Lower lobe of right lung (tissue), 2 donors: ENCODE measurements around the gene JAM3. TPM values are rescaled to one million over a fixed set of nuclear protein-coding genes. Genes with fewer than 3 reads are reported as not detected.

Experiments used
- ATAC-seq, 2 donors: fragments of 200-7000 bp; cut with Tn5 transposase; one replicate each; pipeline ENCODE4 v1.9.1; 2020 to 2022; ENCODE audit warnings: mild to moderate bottlenecking in 2 of 2, moderate library complexity in 2 of 2
- DNase-seq: peaks from one replicate; pipeline ENCODE4 v3.0.0-alpha.2; 2020
- H3K27ac ChIP-seq: fragments of 200-600 bp; one replicate; pipeline ENCODE4 v1.8.0; 2022
- H3K27me3 ChIP-seq: fragments of 200-600 bp; one replicate; pipeline ENCODE4 v1.8.0; 2022; ENCODE audit warnings: low read depth
- H3K36me3 ChIP-seq: fragments of 200-600 bp; one replicate; pipeline ENCODE4 v1.8.0; 2022; ENCODE audit warnings: mild to moderate bottlenecking
- H3K4me1 ChIP-seq: fragments of 200-600 bp; one replicate; pipeline ENCODE4 v1.8.0; 2022
- H3K4me3 ChIP-seq: fragments of 200-600 bp; one replicate; pipeline ENCODE4 v1.8.0; 2022; ENCODE audit warnings: mild to moderate bottlenecking
- H3K9me3 ChIP-seq: fragments of 200-600 bp; one replicate; pipeline ENCODE4 v1.8.0; 2022
- CTCF ChIP-seq: fragments of 200-600 bp; IDR thresholded peaks from one replicate; pipeline ENCODE4 v1.8.0; 2022; ENCODE audit warnings: antibody characterized with exemption, mild to moderate bottlenecking
- intact Hi-C: fragments of 100-400 bp; cut with DNase I; formaldehyde crosslinking; loops from one replicate; pipeline ENCODE4 v1.11.0; 2022
- total RNA-seq: library from RNA; stranded (reverse); fragmentation: NEBNext Ultra II Directional; extraction: Animal tissue kit (Norgen Biotek cat#: 25700); gene quantifications from one replicate; pipeline ENCODE4 v1.2.1, GENCODE V29; 2021
- donor health status: DM: no; HTN: yes; CAD: no; lungs with severe emphysema.

JAM3 gene
- total RNA-seq, 1 donor from 2014 or later: 32.1 TPM

GRCh38 chr11:134155456-134155855 is 86.6 kb downstream of the JAM3 start:
- H3K27ac ChIP-seq: no peak overlapping the region
- no peaks in the 10 kb centered on the region for H3K27me3 ChIP-seq
- no peaks in the 10 kb centered on the region for H3K4me1 ChIP-seq
- no peaks in the 10 kb centered on the region for H3K9me3 ChIP-seq
- peaks cover 93% of the 10 kb centered on the region for H3K36me3 ChIP-seq
- no peak for ATAC-seq
- no peak for TF ChIP-seq CTCF
- intact Hi-C loops: no loop called here
- no peak for DNase-seq
- no peak overlapping the region for H3K4me3 ChIP-seq

- no peaks in the 10 kb centered on the region for H3K4me1 ChIP-seq
- no peak for DNase-seq
- no peak for TF ChIP-seq CTCF
Measured at GRCh38 chr11:134155946-134156865, 87.3 kb downstream of the JAM3 start.

GRCh38 chr11:134157451-134157850 is 88.6 kb downstream of the JAM3 start:
- TF ChIP-seq CTCF: no peak
- Histone ChIP-seq H3K4me3 (no peak overlapping the region), H3K9me3 (no peaks in the 10 kb centered on the region), H3K27me3 (no peaks in the 10 kb centered on the region), H3K27ac (no peak overlapping the region), H3K36me3 (peaks cover 91% of the 10 kb centered on the region), H3K4me1 (no peaks in the 10 kb centered on the region)
- intact Hi-C loops: no loop called here
- ATAC-seq (no peak), DNase-seq (no peak)

More at GRCh38 chr11:134155946-134156865, 87.3 kb downstream of the JAM3 start:
- Histone ChIP-seq H3K27me3 (no peaks in the 10 kb centered on the region), H3K27ac (no peak overlapping the region), H3K4me3 (no peak overlapping the region), H3K36me3 (peaks cover 93% of the 10 kb centered on the region), H3K9me3 (no peaks in the 10 kb centered on the region)
- no peak for ATAC-seq
- intact Hi-C loops: no loop called here

- no peak overlapping the region for H3K27ac ChIP-seq
- no peaks in the 10 kb centered on the region for H3K9me3 ChIP-seq
- intact Hi-C loops: no loop called here
- H3K4me3 ChIP-seq: no peak overlapping the region
- ATAC-seq (no peak), DNase-seq (no peak)
- no peaks in the 10 kb centered on the region for H3K4me1 ChIP-seq
- no peaks in the 10 kb centered on the region for H3K27me3 ChIP-seq
- TF ChIP-seq CTCF: no peak
- H3K36me3 ChIP-seq: peaks cover 91% of the 10 kb centered on the region
Measured at GRCh38 chr11:134158023-134158422, 89.2 kb downstream of the JAM3 start.

- H3K27me3 ChIP-seq: no peaks in the 10 kb centered on the region
- ATAC-seq (no peak), DNase-seq (no peak)
- no peak overlapping the region for H3K4me3 ChIP-seq
- H3K9me3 ChIP-seq: no peaks in the 10 kb centered on the region
- H3K36me3 ChIP-seq: peaks cover 85% of the 10 kb centered on the region
- no peak overlapping the region for H3K27ac ChIP-seq
- TF ChIP-seq CTCF: no peak
- H3K4me1 ChIP-seq: no peaks in the 10 kb centered on the region
- intact Hi-C loops: no loop called here
Measured at GRCh38 chr11:134159652-134160051, 90.8 kb downstream of the JAM3 start.
